ENCODE results near the gene TIGD1.

TIGD1 gene

DNA sequence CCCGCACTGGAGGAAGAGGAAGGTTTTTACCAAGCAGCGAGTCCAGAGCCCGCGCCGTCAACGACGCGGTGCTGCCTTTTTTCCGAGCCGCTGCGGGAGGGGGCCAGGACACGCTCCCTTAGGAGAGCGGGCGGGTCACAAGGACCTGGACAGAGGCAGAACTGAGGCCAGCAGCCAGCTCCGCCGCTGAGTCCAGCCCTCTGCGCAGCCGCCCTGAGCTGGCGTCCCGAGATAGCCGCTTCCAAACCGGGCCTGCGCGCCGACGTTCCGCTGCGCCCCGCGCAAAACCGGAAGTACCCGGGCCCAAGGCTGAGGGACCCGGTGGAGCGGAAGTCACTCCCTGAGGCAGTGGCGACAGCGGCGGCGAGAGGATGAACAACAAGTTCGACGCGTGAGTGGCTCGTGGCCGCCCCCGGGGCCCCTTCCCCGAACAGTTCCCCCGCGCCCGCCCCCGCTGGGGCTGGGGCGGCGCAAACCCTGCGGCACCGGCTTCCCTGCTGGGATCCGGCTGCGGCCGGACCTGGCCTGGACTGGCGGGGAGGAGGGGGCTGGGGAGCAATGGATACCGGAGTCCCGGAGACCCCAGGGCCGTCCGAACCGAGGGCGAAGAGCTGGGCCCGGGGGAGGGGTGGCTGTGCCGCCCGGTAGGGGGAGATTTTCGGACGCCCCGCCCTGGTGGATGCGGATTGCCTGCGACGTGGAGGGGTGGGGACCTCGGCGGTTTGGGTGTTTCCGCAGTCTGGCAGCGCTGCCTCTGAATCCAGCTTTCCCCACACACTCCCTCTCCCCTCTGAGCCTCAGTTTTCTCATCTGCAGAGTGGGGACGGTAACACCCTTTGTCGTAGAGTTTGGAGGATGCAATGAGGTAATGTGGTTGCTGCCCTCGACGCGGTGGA is at the start of gene TIGD1, which contains the start of gene EIF4E2:
TSS of gene TIGD1 (minus strand) at position 204 of the 896 bp plus-strand sequence. CDS start 675 bp downstream, outside the sequence.
TSS of gene EIF4E2 (plus strand) at position 336 of the 896 bp plus-strand sequence. CDS start at position 372, 36 bp downstream.
- peak; percentile 89 for ATAC-seq (replicated peaks; ENCODE audit: extremely low read depth, poor library complexity, severe bottlenecking)
- Mint-ChIP-seq H3K4me3 (peak within 1 kb of the TSS; percentile 98), H3K9me3 (no peaks in the 10 kb centered on the region), H3K4me1 (peaks cover 73% of the 10 kb centered on the region), H3K36me3 (ENCODE audit: insufficient read depth) (peaks cover 21% of the 10 kb centered on the region), H3K27ac (ENCODE audit: low read depth) (peak within 1 kb of the TSS; percentile 95), H3K27me3 (no peaks in the 10 kb centered on the region)
- DNase-seq (ENCODE audit: low spot score in 2 of 2), result peak; percentile 76 to 81

DNA sequence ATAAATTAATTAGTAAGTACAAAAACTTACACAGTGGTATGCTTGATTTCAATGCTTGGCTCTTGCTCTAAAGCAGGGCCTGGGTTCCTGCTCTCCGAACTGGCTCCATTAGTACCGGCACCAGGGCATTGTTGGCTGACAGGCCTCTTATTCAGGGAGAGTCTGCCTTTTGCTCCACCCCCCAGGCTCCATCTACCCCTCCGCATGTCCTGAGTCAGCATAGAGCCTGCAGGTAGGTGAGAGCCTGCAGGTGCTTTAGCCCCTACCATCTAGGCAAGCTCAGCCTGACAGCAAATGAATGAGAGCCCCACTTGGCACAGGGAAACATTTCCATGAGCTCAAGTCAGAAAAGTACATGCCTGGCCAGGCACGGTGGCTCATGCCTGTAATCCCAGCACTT is 47.9 kb upstream of the TIGD1 start:
- Mint-ChIP-seq H3K27ac (ENCODE audit: low read depth) (no peak overlapping the region), H3K9me3 (no peaks in the 10 kb centered on the region), H3K4me3 (no peak overlapping the region), H3K27me3 (peaks cover 11% of the 10 kb centered on the region), H3K4me1 (no peaks in the 10 kb centered on the region), H3K36me3 (ENCODE audit: insufficient read depth) (peaks cover 2% of the 10 kb centered on the region)
- DNase-seq (ENCODE audit: low spot score in 2 of 2) (no peak), ATAC-seq (replicated peaks; ENCODE audit: extremely low read depth, poor library complexity, severe bottlenecking) (no peak)

DNA sequence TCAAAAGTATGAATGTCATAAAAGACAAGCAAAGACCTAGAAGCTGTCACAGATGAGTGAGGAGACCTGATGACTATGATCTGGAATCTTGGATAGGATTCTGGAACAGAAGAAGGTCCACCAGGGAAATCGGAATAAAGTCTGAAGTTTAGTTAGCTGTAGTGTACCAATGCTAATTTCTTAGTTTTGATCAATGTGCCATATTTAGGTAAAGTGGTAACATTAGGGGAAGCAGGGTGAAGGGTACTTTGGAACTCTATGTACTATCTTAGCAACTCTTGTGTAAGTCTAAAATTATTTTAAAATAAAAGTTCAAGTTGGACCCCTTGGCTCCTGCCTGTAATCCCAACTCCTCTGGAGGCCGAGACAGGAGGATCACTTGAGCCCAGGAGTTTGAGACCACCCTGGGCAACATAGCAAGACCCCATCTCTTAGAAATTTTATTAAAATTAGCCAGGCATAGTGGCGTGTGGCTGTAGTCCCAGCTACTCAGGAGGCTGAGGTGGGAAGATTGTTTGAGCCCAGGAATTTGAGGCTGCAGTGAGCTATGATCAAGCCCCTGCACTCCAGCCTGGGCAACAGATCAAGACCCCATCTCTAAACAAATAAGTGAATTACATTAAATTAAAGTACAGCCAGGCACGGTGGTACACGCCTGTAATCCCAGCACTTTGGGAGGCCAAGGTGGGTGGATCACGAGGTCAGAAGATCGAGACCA is 47.2 kb upstream of the TIGD1 start:
- peaks cover 8% of the 10 kb centered on the region for H3K27me3 Mint-ChIP-seq
- no peak overlapping the region for H3K27ac Mint-ChIP-seq (ENCODE audit: low read depth)
- H3K4me1 Mint-ChIP-seq, result no peaks in the 10 kb centered on the region
- peaks cover 2% of the 10 kb centered on the region for H3K36me3 Mint-ChIP-seq (ENCODE audit: insufficient read depth)
- H3K9me3 Mint-ChIP-seq, result no peaks in the 10 kb centered on the region
- ATAC-seq (replicated peaks; ENCODE audit: extremely low read depth, poor library complexity, severe bottlenecking) (no peak), DNase-seq (ENCODE audit: low spot score in 2 of 2) (no peak)
- H3K4me3 Mint-ChIP-seq, result no peak overlapping the region

DNA sequence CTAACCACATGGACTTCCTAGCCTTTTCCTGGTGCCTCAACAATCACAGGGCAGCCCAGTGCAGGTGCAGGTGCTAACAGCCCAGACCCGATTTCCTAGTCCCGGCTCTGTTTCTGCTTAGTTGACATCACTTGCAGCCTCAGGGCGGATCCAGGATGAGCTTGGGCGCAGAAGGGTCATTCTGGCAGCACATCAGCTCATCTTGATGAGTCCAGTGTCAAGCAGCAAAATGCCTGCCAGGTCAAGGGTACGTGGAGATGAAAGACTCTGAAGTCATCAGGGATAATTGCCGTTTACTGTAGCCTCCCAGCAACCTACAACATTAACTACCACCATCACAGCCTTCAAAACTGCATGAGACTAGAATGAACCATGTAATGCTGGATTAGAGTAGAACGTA is 43.6 kb upstream of the TIGD1 start:
- Mint-ChIP-seq H3K9me3 (no peaks in the 10 kb centered on the region), H3K4me1 (no peaks in the 10 kb centered on the region), H3K27me3 (no peaks in the 10 kb centered on the region), H3K4me3 (no peak overlapping the region), H3K27ac (ENCODE audit: low read depth) (no peak overlapping the region), H3K36me3 (ENCODE audit: insufficient read depth) (no peaks in the 10 kb centered on the region)
- no peak for ATAC-seq (replicated peaks; ENCODE audit: extremely low read depth, poor library complexity, severe bottlenecking)
- no peak for DNase-seq (ENCODE audit: low spot score in 2 of 2)

DNA sequence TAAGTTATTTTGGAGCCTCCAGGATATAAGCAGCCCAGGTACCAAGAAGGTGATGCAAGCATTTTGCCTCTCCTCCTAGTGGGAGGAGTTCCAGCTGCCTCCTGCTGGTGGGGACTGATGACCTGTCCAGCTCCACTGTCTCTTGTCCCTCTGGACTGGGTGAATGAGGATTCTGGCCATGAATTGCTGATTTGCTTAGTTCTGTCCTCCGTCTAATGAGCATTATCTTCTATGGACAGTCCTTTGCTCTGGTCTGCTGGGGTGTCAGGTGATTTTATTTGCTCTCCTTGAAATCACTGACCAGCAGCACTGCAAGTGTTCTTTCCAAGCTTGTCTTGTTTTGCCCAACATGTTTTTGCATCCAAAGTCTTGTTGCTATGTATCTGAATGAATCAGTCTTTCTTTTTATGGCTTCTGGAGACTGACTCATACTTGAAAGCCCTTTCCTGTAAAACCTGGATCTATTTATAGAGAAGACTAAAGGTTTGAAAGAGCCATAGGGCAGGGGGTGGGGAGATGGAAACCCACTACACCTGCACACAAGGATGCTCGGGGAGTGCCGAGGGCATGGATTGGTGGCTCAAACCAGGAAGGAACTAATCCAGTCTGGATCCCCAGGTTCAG is 42.5 kb upstream of the TIGD1 start:
- Mint-ChIP-seq H3K27ac (ENCODE audit: low read depth) (no peak overlapping the region), H3K4me3 (no peak overlapping the region), H3K27me3 (no peaks in the 10 kb centered on the region), H3K36me3 (ENCODE audit: insufficient read depth) (no peaks in the 10 kb centered on the region), H3K9me3 (no peaks in the 10 kb centered on the region), H3K4me1 (no peaks in the 10 kb centered on the region)
- ATAC-seq (replicated peaks; ENCODE audit: extremely low read depth, poor library complexity, severe bottlenecking), result no peak
- DNase-seq (ENCODE audit: low spot score in 2 of 2), result no peak

DNA sequence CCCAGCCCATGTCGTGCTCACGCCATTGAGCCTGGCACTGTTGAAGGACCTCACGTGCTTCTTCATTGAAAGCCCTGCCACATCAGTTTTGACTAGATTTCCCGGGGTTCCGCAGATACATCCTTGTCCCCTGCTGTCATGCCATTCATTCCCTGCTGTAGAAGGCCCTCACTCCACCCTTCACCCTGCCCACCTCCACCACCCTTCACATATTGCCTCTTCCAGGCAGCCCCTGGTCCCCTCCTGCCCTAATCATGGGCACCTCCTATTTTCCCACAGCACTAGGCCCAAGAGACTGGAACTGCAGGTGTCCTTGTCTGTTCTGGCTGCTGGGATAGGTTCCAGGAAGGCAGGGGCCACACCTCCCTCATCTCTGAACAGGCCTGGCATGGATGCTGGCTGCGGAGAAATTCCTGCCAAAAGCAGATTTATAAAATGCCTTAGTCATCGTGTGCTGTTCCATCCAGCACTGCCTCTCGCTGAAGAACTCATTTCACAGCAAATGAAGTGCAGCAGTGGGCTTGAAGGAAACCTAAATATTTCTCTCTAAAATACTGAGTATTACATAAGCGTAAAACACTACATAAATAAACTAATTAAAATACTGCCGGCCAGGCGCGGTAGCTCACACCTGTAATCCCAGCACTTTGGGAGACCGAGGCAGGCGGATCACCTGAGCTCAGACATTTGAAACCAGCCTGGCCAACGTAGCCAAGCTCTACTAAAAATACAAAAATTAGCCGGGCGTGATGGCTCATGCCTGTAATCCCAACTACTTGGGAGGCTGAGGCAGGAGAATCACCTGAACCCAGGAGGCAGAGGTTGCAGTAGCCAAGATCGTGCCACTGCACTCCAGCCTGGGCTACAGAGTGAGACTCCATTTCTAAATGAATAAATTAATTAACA is 38.6 kb upstream of the TIGD1 start:
- no peaks in the 10 kb centered on the region for H3K36me3 Mint-ChIP-seq (ENCODE audit: insufficient read depth)
- H3K27me3 Mint-ChIP-seq, result no peaks in the 10 kb centered on the region
- DNase-seq (ENCODE audit: low spot score in 2 of 2) (no peak), ATAC-seq (replicated peaks; ENCODE audit: extremely low read depth, poor library complexity, severe bottlenecking) (no peak)
- H3K27ac Mint-ChIP-seq (ENCODE audit: low read depth), result no peak overlapping the region
- no peak overlapping the region for H3K4me3 Mint-ChIP-seq
- no peaks in the 10 kb centered on the region for H3K9me3 Mint-ChIP-seq
- H3K4me1 Mint-ChIP-seq, result no peaks in the 10 kb centered on the region

DNA sequence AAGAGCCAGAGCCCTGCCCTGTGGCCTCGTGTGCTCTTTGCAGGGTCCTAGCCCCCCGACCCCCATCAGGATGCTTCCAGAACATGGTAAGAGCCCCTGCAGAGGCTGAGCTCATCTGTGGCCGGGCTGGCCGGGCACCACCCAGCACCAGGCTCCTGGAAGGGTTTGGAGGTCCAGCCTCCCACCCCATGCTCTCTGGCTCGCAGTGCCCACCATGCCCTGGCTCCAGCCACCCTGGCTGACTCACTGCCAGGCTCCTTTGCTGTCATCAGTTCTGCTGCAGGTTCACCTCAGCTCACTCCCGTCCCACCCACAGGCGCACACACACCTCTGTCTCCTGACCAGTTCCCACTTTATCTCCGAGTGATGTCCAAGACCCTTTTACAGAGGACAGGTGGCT is 37.7 kb upstream of the TIGD1 start:
- ATAC-seq (replicated peaks; ENCODE audit: extremely low read depth, poor library complexity, severe bottlenecking) (no peak), DNase-seq (ENCODE audit: low spot score in 2 of 2) (no peak)
- Mint-ChIP-seq H3K4me3 (no peak overlapping the region), H3K9me3 (no peaks in the 10 kb centered on the region), H3K36me3 (ENCODE audit: insufficient read depth) (no peaks in the 10 kb centered on the region), H3K4me1 (no peaks in the 10 kb centered on the region), H3K27ac (ENCODE audit: low read depth) (no peak overlapping the region), H3K27me3 (no peaks in the 10 kb centered on the region)

DNA sequence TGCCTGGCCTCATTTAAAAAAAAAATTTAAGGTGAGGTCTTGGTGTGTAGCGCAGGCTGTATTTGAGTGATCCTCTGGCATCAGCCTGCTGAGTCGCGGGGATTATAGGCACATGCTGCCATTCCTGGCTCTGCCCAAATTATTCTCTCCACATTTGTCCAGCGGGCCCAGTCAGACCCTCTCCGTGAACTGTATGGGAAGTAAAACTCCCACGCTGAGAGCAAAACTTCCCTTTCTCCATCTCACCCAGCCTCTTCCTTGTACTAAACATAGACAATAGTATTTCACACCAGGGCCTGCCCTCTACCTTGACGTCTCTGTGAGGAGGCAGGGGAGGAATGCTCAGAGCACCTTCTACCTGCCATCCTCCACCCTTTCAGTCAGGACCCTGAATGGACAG is 37.2 kb upstream of the TIGD1 start:
- Mint-ChIP-seq H3K9me3 (no peaks in the 10 kb centered on the region), H3K27me3 (no peaks in the 10 kb centered on the region), H3K4me1 (no peaks in the 10 kb centered on the region), H3K36me3 (ENCODE audit: insufficient read depth) (no peaks in the 10 kb centered on the region), H3K4me3 (no peak overlapping the region), H3K27ac (ENCODE audit: low read depth) (no peak overlapping the region)
- ATAC-seq (replicated peaks; ENCODE audit: extremely low read depth, poor library complexity, severe bottlenecking) (no peak), DNase-seq (ENCODE audit: low spot score in 2 of 2) (no peak)

DNA sequence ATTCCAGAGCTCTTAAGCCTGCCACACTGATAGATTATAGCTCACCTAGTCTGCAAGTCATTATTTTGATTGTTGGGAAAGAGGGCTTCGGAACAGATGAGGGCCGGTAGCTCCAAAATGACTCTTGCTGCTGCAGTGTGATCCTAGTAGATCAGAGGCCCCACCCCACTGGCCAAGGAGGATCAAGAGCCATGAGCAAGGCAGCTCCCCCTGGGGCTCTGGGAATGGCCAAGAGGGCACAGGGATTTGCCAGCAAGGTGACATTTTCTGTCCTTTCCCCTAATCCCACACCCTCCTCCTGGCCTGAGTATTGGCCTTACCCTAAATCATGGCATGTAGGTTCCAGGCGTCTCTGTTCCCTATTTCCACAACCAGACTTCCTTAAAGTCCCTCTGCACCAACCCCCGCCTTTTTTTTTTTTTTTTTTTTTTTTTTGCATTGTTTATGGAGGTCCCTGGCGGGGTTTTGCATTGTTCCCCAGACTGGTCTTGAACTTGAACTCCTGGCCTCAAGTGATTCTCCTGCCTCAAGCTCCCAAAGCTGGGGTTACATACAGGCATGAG is 36.7 kb upstream of the TIGD1 start:
- H3K27me3 Mint-ChIP-seq, result no peaks in the 10 kb centered on the region
- no peaks in the 10 kb centered on the region for H3K9me3 Mint-ChIP-seq
- DNase-seq (ENCODE audit: low spot score in 2 of 2) (no peak), ATAC-seq (replicated peaks; ENCODE audit: extremely low read depth, poor library complexity, severe bottlenecking) (no peak)
- H3K4me1 Mint-ChIP-seq, result no peaks in the 10 kb centered on the region
- H3K4me3 Mint-ChIP-seq, result no peak overlapping the region
- no peak overlapping the region for H3K27ac Mint-ChIP-seq (ENCODE audit: low read depth)
- peaks cover 4% of the 10 kb centered on the region for H3K36me3 Mint-ChIP-seq (ENCODE audit: insufficient read depth)

DNA sequence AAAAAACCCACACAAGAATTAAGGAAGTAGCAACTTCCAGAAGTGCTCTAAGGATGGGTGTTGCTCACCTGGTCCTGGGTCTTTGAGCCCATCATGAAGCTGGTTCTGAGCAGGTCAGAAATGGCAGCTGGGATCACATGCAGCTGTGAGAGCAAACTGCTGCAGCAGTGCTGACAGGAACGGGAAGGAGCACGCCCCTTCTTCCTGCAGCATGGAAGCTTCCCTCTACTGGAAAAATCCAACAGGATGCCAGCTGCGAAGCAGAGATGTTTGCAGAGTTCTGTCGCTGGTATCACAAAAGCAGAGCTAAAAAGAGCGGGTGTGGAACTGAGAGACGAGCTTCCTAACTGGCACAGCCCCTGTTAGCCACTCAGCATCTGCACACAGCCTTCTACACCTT is 33.9 kb upstream of the TIGD1 start:
- Mint-ChIP-seq H3K27ac (ENCODE audit: low read depth) (no peak overlapping the region), H3K4me1 (no peaks in the 10 kb centered on the region), H3K4me3 (no peak overlapping the region), H3K36me3 (ENCODE audit: insufficient read depth) (peaks cover 10% of the 10 kb centered on the region), H3K27me3 (no peaks in the 10 kb centered on the region), H3K9me3 (no peaks in the 10 kb centered on the region)
- no peak for DNase-seq (ENCODE audit: low spot score in 2 of 2)
- no peak for ATAC-seq (replicated peaks; ENCODE audit: extremely low read depth, poor library complexity, severe bottlenecking)

DNA sequence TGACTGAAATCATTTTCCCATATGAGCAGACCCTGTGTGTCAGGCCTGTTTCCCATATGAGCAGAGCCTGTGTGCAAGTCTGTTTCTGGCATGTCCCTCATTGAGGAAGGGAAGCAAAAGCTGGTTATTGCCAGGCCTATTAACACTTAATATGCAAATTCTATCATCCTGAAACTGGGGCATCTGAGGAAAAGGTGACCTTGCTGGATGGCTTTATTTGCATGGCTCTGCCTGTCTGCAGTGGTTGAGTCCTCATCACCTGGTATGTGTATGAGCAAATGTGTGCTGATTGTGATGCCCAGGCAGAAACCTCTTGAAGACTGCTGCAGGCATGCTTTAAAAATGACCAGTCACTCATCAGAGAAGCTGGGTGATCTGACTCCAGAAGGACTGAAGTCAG is 31.4 kb upstream of the TIGD1 start:
- Mint-ChIP-seq H3K9me3 (no peaks in the 10 kb centered on the region), H3K4me1 (no peaks in the 10 kb centered on the region), H3K27ac (ENCODE audit: low read depth) (no peak overlapping the region), H3K36me3 (ENCODE audit: insufficient read depth) (peaks cover 10% of the 10 kb centered on the region), H3K4me3 (no peak overlapping the region), H3K27me3 (no peaks in the 10 kb centered on the region)
- DNase-seq (ENCODE audit: low spot score in 2 of 2) (no peak), ATAC-seq (replicated peaks; ENCODE audit: extremely low read depth, poor library complexity, severe bottlenecking) (no peak)

DNA sequence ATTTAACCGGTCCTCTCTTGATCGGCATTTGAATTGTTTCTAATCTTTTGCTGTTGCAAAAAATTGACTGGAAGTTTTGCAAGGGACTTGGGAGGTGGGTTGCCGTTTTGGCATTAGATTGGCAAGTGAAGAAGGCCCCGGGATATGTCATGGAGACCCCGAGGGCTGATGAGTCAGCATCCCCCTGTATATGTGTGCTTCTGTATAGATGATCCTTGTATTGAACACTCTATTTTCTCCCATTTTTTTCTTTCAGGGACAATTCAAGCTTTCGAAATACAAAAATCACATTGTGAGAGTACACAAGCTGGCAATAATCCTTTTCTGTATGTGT is 30.3 kb upstream of the TIGD1 start:
- Mint-ChIP-seq H3K4me3 (no peak overlapping the region), H3K9me3 (no peaks in the 10 kb centered on the region), H3K36me3 (ENCODE audit: insufficient read depth) (peaks cover 12% of the 10 kb centered on the region), H3K27me3 (no peaks in the 10 kb centered on the region), H3K4me1 (no peaks in the 10 kb centered on the region), H3K27ac (ENCODE audit: low read depth) (no peak overlapping the region)
- ATAC-seq (replicated peaks; ENCODE audit: extremely low read depth, poor library complexity, severe bottlenecking) (no peak), DNase-seq (ENCODE audit: low spot score in 2 of 2) (no peak)

All from central memory CD8-positive, alpha-beta T cell (primary cell).